IPS DF 4.7 (cell line): Measurements from ENCODE around the gene VWDE.
A peak's percentile ranks its signal among the peaks of the same experiment; 100 is the strongest.
"Not testable (repeated sequence)": the region's sequence is repeated elsewhere in the genome, so short reads cannot be mapped to it uniquely, and the experiment has no call there.

Experiments used
- DNase-seq: peaks from one replicate; pipeline ENCODE4 v3.0.0-alpha.2; 2013; ENCODE audit warnings: low spot score; ENCODE audit errors: extremely low read depth

Gene VWDE

GRCh38 chr7:12402365-12402725 is 1.3 kb downstream of the VWDE start:
- no peak for DNase-seq

GRCh38 chr7:12401538-12402364 is 1.9 kb downstream of the VWDE start:
- DNase-seq = no peak

- no peak for DNase-seq
These were observed 5.5 kb downstream of the VWDE start for GRCh38 chr7:12398186-12398585.

GRCh38 chr7:12397671-12398070 is 6.0 kb downstream of the VWDE start:
- DNase-seq = no peak

- not testable (repeated sequence) for DNase-seq
These were observed 7.0 kb downstream of the VWDE start for GRCh38 chr7:12396670-12397069.

GRCh38 chr7:12391922-12392615 is 11.6 kb downstream of the VWDE start:
- no peak for DNase-seq

GRCh38 chr7:12389089-12389700 is 14.5 kb downstream of the VWDE start:
- peak; percentile 74 for DNase-seq

- DNase-seq = no peak
These were observed 17.3 kb downstream of the VWDE start for GRCh38 chr7:12386313-12386740.

GRCh38 chr7:12385364-12385786 is 18.3 kb downstream of the VWDE start:
- DNase-seq = no peak

GRCh38 chr7:12383377-12383776 is 20.3 kb downstream of the VWDE start:
- no peak for DNase-seq

- no peak for DNase-seq
These were observed 25.3 kb downstream of the VWDE start for GRCh38 chr7:12378389-12378788.

GRCh38 chr7:12377406-12377805 is 26.3 kb downstream of the VWDE start:
- no peak for DNase-seq

- DNase-seq = no peak
These were observed 29.9 kb downstream of the VWDE start for GRCh38 chr7:12373580-12374263.

GRCh38 chr7:12370249-12370648 is 33.4 kb downstream of the VWDE start:
- no peak for DNase-seq

GRCh38 chr7:12369756-12370155 is 33.9 kb downstream of the VWDE start:
- DNase-seq = no peak

- DNase-seq = no peak
These were observed 34.6 kb downstream of the VWDE start for GRCh38 chr7:12369072-12369471.

- no peak for DNase-seq
These were observed 42.7 kb downstream of the VWDE start for GRCh38 chr7:12360948-12361347.

- DNase-seq = no peak
These were observed 45.0 kb downstream of the VWDE start for GRCh38 chr7:12358694-12359093.

- no peak for DNase-seq
These were observed 46.2 kb downstream of the VWDE start for GRCh38 chr7:12357508-12357907.

GRCh38 chr7:12351843-12352242 is 51.8 kb downstream of the VWDE start:
- no peak for DNase-seq

GRCh38 chr7:12350971-12351370 is 52.7 kb downstream of the VWDE start:
- DNase-seq = no peak

- DNase-seq = no peak
These were observed 66.6 kb downstream of the VWDE start for GRCh38 chr7:12337095-12337494.
